HG03520 (cell line): ENCODE measurements around the gene WNT1.

Experiments
- ATAC-seq: cut with Tn5 transposase; IDR thresholded peaks from one replicate; pipeline ENCODE4 v1.9.1; 2021; ENCODE audit warnings: mild to moderate bottlenecking, moderate library complexity; ENCODE audit not compliant: unreplicated experiment

Gene WNT1

GRCh38 chr12:49026678-49027480 is 48.8 kb downstream of the WNT1 start:
- no peak for ATAC-seq

GRCh38 chr12:49027846-49028555 is 49.9 kb downstream of the WNT1 start:
- ATAC-seq: no peak

- no peak for ATAC-seq
Observed at GRCh38 chr12:49028666-49029275, 50.6 kb downstream of the WNT1 start.

GRCh38 chr12:49030119-49030518 is 52.0 kb downstream of the WNT1 start:
- no peak for ATAC-seq

GRCh38 chr12:49030714-49031572 is 52.8 kb downstream of the WNT1 start:
- no peak for ATAC-seq

GRCh38 chr12:49031573-49032161 is 53.5 kb downstream of the WNT1 start:
- ATAC-seq: no peak
